LNCaP clone FGC (cell line): Measurements from ENCODE around the gene ELK3.

ENCODE experiments used
- DNase-seq: peaks from one replicate; pipeline ENCODE4 v3.0.0-alpha.2; 2011; ENCODE audit warnings: low read depth
- H3K4me3 ChIP-seq: 2 replicates; pipeline ENCODE4 v1.5.1; 2011; ENCODE audit warnings: mild to moderate bottlenecking, low read depth, low read length, control low read depth
- TF ChIP-seq, protein P1 (sequence below): IDR thresholded peaks from 2 replicates; pipeline ENCODE4 v1.5.1; 2012; ENCODE audit warnings: mild to moderate bottlenecking; ENCODE audit not compliant: control insufficient read depth, insufficient read depth; ENCODE audit errors: extremely low read depth

Gene ELK3

DNA sequence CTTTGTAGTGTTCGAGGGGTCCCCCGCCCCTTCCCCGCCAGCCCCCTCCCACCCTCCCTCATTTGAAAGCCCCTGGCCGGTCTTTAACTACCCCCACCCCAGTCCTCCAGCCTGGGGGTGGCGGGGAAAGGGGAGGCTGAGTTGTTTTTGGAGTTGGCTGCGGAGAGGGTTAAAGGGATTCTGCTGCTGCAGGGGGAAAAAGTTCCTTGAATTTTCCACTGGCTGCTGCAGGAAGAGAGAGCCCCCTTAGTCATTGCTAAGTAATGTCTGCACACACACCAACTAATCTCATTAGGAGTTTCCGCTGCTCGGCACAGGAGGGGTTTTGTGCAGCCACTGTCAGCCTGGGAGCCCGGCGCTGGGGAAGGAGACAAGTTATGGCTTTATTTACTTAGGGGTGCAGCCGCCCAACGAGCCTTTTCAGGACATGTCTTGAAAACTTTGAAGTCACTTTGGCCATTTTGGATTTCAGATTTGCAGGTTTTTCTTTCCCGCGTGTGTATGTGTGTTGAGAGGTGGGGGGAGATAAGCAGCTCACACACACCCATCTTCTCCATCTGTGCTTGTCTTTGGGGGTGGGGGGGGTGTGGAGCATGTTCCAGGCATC, 1.8 kb downstream of the ELK3 start:
- no peak overlapping the region for H3K4me3 ChIP-seq
- no peak for DNase-seq
- TF ChIP-seq, protein P1, sequence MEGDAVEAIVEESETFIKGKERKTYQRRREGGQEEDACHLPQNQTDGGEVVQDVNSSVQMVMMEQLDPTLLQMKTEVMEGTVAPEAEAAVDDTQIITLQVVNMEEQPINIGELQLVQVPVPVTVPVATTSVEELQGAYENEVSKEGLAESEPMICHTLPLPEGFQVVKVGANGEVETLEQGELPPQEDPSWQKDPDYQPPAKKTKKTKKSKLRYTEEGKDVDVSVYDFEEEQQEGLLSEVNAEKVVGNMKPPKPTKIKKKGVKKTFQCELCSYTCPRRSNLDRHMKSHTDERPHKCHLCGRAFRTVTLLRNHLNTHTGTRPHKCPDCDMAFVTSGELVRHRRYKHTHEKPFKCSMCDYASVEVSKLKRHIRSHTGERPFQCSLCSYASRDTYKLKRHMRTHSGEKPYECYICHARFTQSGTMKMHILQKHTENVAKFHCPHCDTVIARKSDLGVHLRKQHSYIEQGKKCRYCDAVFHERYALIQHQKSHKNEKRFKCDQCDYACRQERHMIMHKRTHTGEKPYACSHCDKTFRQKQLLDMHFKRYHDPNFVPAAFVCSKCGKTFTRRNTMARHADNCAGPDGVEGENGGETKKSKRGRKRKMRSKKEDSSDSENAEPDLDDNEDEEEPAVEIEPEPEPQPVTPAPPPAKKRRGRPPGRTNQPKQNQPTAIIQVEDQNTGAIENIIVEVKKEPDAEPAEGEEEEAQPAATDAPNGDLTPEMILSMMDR, result no peak

DNA sequence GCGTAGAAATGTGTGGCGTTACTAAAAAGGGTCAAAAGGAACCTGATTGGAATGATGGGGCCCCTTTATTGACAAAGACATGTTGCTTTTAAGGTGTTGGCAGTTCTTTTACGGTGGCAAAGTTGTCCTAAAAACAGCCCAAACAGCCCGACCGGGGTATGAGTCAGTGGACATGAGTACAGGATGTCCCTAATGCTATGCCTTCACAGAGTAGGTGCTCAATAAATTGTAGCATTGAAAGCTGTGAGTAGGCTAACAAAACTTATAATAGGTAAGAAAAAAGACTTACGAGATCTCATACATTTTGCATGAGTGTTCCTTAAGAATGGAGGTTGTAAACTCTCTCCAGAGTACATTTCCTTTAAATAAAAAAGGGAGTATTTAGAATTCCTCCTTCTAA, 2.6 kb downstream of the ELK3 start:
- TF ChIP-seq, protein P1, result no peak
- no peak overlapping the region for H3K4me3 ChIP-seq
- no peak for DNase-seq

DNA sequence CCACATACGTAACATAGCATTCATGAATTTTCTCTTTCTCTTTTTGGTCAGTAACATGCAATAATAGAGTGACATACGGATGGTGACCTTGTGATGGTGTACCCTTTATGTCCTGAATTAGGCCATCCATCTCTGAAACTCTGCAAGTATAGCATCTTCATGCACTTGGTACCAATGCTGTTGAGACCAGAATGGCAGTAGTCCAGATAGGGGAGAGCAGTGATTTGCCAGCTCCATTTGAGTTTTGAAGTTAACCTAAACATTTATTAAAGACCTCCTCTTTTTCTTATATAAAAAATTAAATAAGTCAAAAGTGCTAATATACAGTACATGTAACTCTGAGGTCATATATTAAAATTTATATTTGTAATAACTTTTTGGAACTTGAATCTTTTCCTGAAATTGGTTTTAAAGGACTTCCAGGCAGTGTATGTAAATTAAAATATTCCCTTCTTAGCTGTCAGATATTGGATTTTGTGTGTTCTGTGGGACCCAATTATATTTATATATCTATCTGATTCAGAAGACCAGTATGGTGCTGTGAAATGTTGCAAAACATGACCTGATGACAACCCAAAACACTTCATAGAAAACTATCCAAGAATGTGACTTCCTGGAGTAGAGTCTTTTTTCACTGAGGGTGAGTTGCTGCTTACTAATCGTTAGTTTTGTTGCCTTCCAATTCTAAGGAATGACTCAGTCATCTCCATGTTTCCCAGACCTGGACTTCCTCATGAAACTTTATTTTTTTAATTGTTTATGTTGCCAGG, 3.5 kb downstream of the ELK3 start:
- TF ChIP-seq, protein P1, result no peak
- DNase-seq, result no peak
- H3K4me3 ChIP-seq, result no peak overlapping the region

DNA sequence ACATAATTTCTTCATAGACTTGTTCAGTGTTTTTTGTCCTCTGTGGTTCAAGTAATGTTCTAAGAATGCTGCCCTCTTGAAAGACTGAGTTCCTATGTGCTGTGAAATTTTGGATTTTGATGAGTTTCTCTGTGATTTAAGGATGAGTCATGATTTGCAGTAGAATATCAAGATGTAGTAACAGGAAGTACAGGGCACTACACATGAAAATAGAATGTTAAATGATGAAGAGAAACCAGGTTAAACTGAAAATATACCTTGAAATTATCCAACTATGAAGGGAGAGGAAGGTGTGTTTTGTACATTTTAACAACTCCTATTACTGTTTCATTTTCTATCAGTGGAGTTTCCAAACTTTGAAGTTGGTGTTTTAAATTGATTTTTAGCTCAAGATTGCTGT, 4.8 kb downstream of the ELK3 start:
- no peak for DNase-seq
- TF ChIP-seq, protein P1, result no peak
- no peak overlapping the region for H3K4me3 ChIP-seq

DNA sequence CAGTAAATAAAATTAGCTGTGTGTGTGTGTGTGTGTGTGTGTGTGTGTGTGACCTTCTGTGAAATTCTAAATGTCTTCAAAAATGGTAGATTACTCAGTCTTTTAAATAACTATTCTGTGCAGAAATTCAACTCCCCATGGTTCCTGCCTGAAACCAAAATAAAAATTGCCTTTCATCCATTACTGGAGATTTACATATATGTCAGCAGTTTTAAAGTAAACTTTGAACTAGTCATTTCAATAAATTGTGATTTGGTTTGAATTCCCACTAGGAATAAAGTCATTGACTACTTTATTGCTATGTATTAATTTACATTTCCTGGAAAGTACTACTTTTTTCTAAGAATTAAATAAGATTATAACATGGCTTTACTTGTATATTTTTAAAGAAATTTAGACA, 5.3 kb downstream of the ELK3 start:
- no peak for DNase-seq
- TF ChIP-seq, protein P1, result no peak
- no peak overlapping the region for H3K4me3 ChIP-seq

DNA sequence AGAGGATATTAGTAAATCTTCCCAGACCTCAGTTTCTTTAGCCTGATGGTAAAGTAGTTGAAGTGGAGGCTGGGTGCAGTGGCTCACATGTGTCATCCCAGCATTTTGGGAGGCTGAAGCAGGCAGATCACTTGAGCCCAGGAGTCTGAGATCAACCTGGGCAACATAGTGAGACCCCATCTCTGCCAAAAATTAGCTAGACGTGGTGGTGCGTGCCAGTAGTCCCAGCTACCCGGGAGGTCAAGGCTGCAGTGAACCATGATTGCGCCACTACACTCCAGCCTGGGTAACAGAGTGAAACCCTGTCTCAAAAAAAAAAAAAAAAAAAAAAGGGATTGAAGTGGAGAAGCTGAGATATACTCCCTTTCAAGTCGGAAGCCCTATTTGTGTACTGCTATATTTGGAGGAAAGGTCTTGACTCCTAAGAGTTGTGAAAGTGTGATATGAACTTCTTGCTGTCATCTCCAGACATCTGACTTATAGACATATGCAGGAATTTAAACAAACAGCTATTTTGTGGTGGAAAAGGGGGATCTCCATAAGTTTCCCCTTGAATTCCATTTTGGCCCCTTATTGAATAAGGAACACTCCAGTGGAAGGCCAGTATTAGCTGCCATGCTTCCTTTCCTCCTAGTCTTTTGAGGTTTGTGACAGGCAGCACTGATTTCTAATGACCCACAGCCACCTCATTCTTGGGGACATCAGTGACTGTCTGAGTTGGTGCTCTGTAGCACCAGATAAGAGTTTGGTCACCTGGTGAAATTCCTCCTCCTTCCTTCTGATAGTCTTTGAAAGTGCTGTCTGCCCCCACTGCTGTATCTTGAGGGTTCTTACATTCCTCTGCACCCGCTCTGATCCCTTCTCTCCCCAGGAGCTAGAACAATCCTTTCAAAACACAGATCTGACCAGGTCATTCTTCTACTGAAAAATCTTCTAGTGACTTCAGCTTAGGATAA, 7.4 kb downstream of the ELK3 start:
- H3K4me3 ChIP-seq, result no peak overlapping the region
- DNase-seq, result no peak
- TF ChIP-seq, protein P1, result no peak
